GM21390 (cell line): Measurements from ENCODE around the gene DNAJC7.
"Not testable (repeated sequence)": the region's sequence is repeated elsewhere in the genome, so short reads cannot be mapped to it uniquely, and the experiment has no call there.

Experiments used
- ATAC-seq: cut with Tn5 transposase; IDR thresholded peaks from one replicate; pipeline ENCODE4 v1.9.1; 2021; ENCODE audit not compliant: unreplicated experiment

DNAJC7 gene

GRCh38 chr17:42042598-42043319 is 25.5 kb upstream of the DNAJC7 start:
- ATAC-seq: no peak

- no peak for ATAC-seq
Measured at GRCh38 chr17:42041619-42042018, 24.4 kb upstream of the DNAJC7 start.

GRCh38 chr17:42040818-42041217 is 23.6 kb upstream of the DNAJC7 start:
- ATAC-seq: no peak

GRCh38 chr17:42039794-42040763 is 22.8 kb upstream of the DNAJC7 start:
- no peak for ATAC-seq

GRCh38 chr17:42038221-42038973 is 21.2 kb upstream of the DNAJC7 start:
- no peak for ATAC-seq

- no peak for ATAC-seq
Measured at GRCh38 chr17:42034059-42034458, 16.8 kb upstream of the DNAJC7 start.

- no peak for ATAC-seq
Measured at GRCh38 chr17:42031584-42031983, 14.3 kb upstream of the DNAJC7 start.

- ATAC-seq: no peak
Measured at GRCh38 chr17:42028791-42029127, 11.5 kb upstream of the DNAJC7 start.

- ATAC-seq: no peak
Measured at GRCh38 chr17:42027961-42028790, 10.9 kb upstream of the DNAJC7 start.

GRCh38 chr17:42027590-42027889 is 10.3 kb upstream of the DNAJC7 start:
- ATAC-seq: no peak

GRCh38 chr17:42026857-42027589 is 9.8 kb upstream of the DNAJC7 start:
- no peak for ATAC-seq

GRCh38 chr17:42025936-42026335 is 8.7 kb upstream of the DNAJC7 start:
- no peak for ATAC-seq

- ATAC-seq: no peak
Measured at GRCh38 chr17:42025191-42025579, 7.9 kb upstream of the DNAJC7 start.

- ATAC-seq: no peak
Measured at GRCh38 chr17:42023524-42024349, 6.5 kb upstream of the DNAJC7 start.

- ATAC-seq: not testable (repeated sequence)
Measured at GRCh38 chr17:42020845-42021244, 3.6 kb upstream of the DNAJC7 start.

- peak; percentile 48 for ATAC-seq
Measured at GRCh38 chr17:42019509-42020404, 2.5 kb upstream of the DNAJC7 start, which contains the start of gene NKIRAS2. Gene NKIRAS2, plus strand, starts transcription at chr17:42020090. Its CDS starts 1,488 bp downstream, at chr17:42021578.

- no peak for ATAC-seq
Measured at GRCh38 chr17:42018988-42019387, 1.7 kb upstream of the DNAJC7 start.

GRCh38 chr17:42018339-42018738 is 1.1 kb upstream of the DNAJC7 start:
- no peak for ATAC-seq
